Urinary bladder (tissue), 4 donors: Measurements from ENCODE around the gene CERS4. TPM values are rescaled to one million over a fixed set of nuclear protein-coding genes. Genes with fewer than 3 reads are reported as not detected.

ENCODE experiments used
- DNase-seq: peaks from one replicate; pipeline ENCODE4 v3.0.0-alpha.2; 2015; ENCODE audit errors: extremely low spot score
- H3K27ac ChIP-seq: one replicate; pipeline ENCODE4 v1.5.1; 2013; ENCODE audit warnings: low read depth, mild to moderate bottlenecking, moderate library complexity
- H3K36me3 ChIP-seq: one replicate; pipeline ENCODE4 v1.6.1; 2013; ENCODE audit warnings: mild to moderate bottlenecking, moderate library complexity; ENCODE audit not compliant: insufficient read depth
- H3K4me1 ChIP-seq: one replicate; pipeline ENCODE4 v1.6.1; 2013; ENCODE audit warnings: mild to moderate bottlenecking, moderate library complexity; ENCODE audit not compliant: insufficient read depth
- H3K4me3 ChIP-seq: one replicate; pipeline ENCODE4 v1.5.1; 2013; ENCODE audit warnings: low read depth, low read length
- WGBS: extraction: QIAGEN DNeasy Blood & Tissue Kit; methylation state at CpG from one replicate; pipeline ENCODE4 v1.1.7; 2013; 5-methylcytosine and 5-hydroxymethylcytosine counted together
- polyA plus RNA-seq: library from polyadenylated mRNA; stranded (reverse); fragments of 200-250 nt; gene quantifications from one replicate; pipeline ENCODE4 v1.2.3, GENCODE V29; 2013
- total RNA-seq: library from RNA; depleted of rRNA; stranded (reverse); fragments of >200 nt; gene quantifications from one replicate; pipeline ENCODE4 v1.2.3, GENCODE V29; 2014
- donor health status: healthy with polysubstance abuse.
- donor health status: healthy.

Gene CERS4
- total RNA-seq (18.5 TPM), polyA plus RNA-seq (38.6 TPM)

GRCh38 chr19:8208922-8209461, at the start of gene CERS4:
CERS4 (plus strand) TSS chr19:8209370; CDS start chr19:8251077, 41,707 bp downstream.
- no peak for DNase-seq
- WGBS, result under 1% methylated on average over 59 of the region's 60 CpGs
- peak within 1 kb of the TSS; percentile 64 for H3K4me3 ChIP-seq
- peak within 1 kb of the TSS; percentile 60 for H3K27ac ChIP-seq
- H3K36me3 ChIP-seq, result no peaks in the 10 kb centered on the region
- no peaks in the 10 kb centered on the region for H3K4me1 ChIP-seq

- no peak for DNase-seq
- WGBS, result 73% methylated on average over 12 of the region's 12 CpGs
- H3K36me3 ChIP-seq, result no peaks in the 10 kb centered on the region
- no peaks in the 10 kb centered on the region for H3K4me1 ChIP-seq
- no peak overlapping the region for H3K27ac ChIP-seq
- no peak overlapping the region for H3K4me3 ChIP-seq
Measured at GRCh38 chr19:8161135-8161646, 48.0 kb upstream of the CERS4 start.

- Histone ChIP-seq H3K4me1 (no peaks in the 10 kb centered on the region), H3K36me3 (no peaks in the 10 kb centered on the region), H3K4me3 (no peak overlapping the region), H3K27ac (no peak overlapping the region)
- 19% methylated on average over 7 of the region's 7 CpGs for WGBS
- DNase-seq, result no peak
Measured at GRCh38 chr19:8163759-8164158, 45.4 kb upstream of the CERS4 start.

GRCh38 chr19:8167985-8168384, 41.2 kb upstream of the CERS4 start:
- H3K4me1 ChIP-seq, result no peaks in the 10 kb centered on the region
- 57% methylated on average over 6 of the region's 6 CpGs for WGBS

GRCh38 chr19:8168537-8168936, 40.6 kb upstream of the CERS4 start:
- no peaks in the 10 kb centered on the region for H3K4me1 ChIP-seq
- H3K4me3 ChIP-seq, result no peak overlapping the region
- DNase-seq, result no peak
- no peak overlapping the region for H3K27ac ChIP-seq
- WGBS, result 97% methylated on average over 7 of the region's 7 CpGs
- no peaks in the 10 kb centered on the region for H3K36me3 ChIP-seq

More at GRCh38 chr19:8167985-8168384, 41.2 kb upstream of the CERS4 start:
- Histone ChIP-seq H3K36me3 (no peaks in the 10 kb centered on the region), H3K27ac (no peak overlapping the region), H3K4me3 (no peak overlapping the region)
- DNase-seq, result no peak

GRCh38 chr19:8174706-8175105, 34.5 kb upstream of the CERS4 start:
- no peak overlapping the region for H3K27ac ChIP-seq
- WGBS, result 89% methylated on average over 9 of the region's 9 CpGs
- H3K4me1 ChIP-seq, result no peaks in the 10 kb centered on the region
- H3K36me3 ChIP-seq, result no peaks in the 10 kb centered on the region
- no peak overlapping the region for H3K4me3 ChIP-seq
- no peak for DNase-seq

GRCh38 chr19:8180018-8180417, 29.2 kb upstream of the CERS4 start:
- Histone ChIP-seq H3K27ac (no peak overlapping the region), H3K36me3 (no peaks in the 10 kb centered on the region), H3K4me3 (no peak overlapping the region), H3K4me1 (no peaks in the 10 kb centered on the region)
- WGBS, result 31% methylated on average over 6 of the region's 6 CpGs
- DNase-seq, result no peak

GRCh38 chr19:8184274-8184673, 24.9 kb upstream of the CERS4 start:
- no peak overlapping the region for H3K4me3 ChIP-seq
- 87% methylated on average over 9 of the region's 9 CpGs for WGBS

GRCh38 chr19:8185343-8186068, 23.7 kb upstream of the CERS4 start:
- H3K4me3 ChIP-seq, result no peak overlapping the region
- no peaks in the 10 kb centered on the region for H3K4me1 ChIP-seq
- DNase-seq, result no peak
- no peak overlapping the region for H3K27ac ChIP-seq
- WGBS, result 85% methylated on average over 5 of the region's 5 CpGs
- no peaks in the 10 kb centered on the region for H3K36me3 ChIP-seq

More at GRCh38 chr19:8184274-8184673, 24.9 kb upstream of the CERS4 start:
- DNase-seq, result no peak
- no peak overlapping the region for H3K27ac ChIP-seq
- no peaks in the 10 kb centered on the region for H3K36me3 ChIP-seq
- H3K4me1 ChIP-seq, result no peaks in the 10 kb centered on the region

- WGBS, result 68% methylated on average over 7 of the region's 7 CpGs
- Histone ChIP-seq H3K4me3 (no peak overlapping the region), H3K36me3 (no peaks in the 10 kb centered on the region), H3K4me1 (no peaks in the 10 kb centered on the region), H3K27ac (no peak overlapping the region)
- DNase-seq, result no peak
Measured at GRCh38 chr19:8192221-8192820, 16.8 kb upstream of the CERS4 start.

- H3K4me3 ChIP-seq, result no peak overlapping the region
- no peak overlapping the region for H3K27ac ChIP-seq
- DNase-seq, result no peak
- H3K36me3 ChIP-seq, result no peaks in the 10 kb centered on the region
- WGBS, result 67% methylated on average over 11 of the region's 11 CpGs
- H3K4me1 ChIP-seq, result no peaks in the 10 kb centered on the region
Measured at GRCh38 chr19:8194528-8195267, 14.5 kb upstream of the CERS4 start.

- no peak for DNase-seq
- no peak overlapping the region for H3K27ac ChIP-seq
- H3K36me3 ChIP-seq, result no peaks in the 10 kb centered on the region
- H3K4me3 ChIP-seq, result no peak overlapping the region
- 57% methylated on average over 10 of the region's 10 CpGs for WGBS
- no peaks in the 10 kb centered on the region for H3K4me1 ChIP-seq
Measured at GRCh38 chr19:8196271-8196927, 12.8 kb upstream of the CERS4 start.
